Right atrium auricular region (tissue), 2 donors: ENCODE results near the gene SLC25A1. TPM values are rescaled to one million over a fixed set of nuclear protein-coding genes. Genes with fewer than 3 reads are reported as not detected.

Source experiments
- DNase-seq: peaks from one replicate; pipeline ENCODE4 v3.0.0-alpha.2; 2019; ENCODE audit warnings: low spot score
- H3K27ac ChIP-seq, 2 donors: fragments of 200-600 bp; sonication (generic); 1 replicate in 1 of 2; 2 replicates in 1 of 2; pipeline ENCODE4 v1.5.1; 2016 to 2019
- H3K27me3 ChIP-seq, 2 donors: fragments of 200-600 bp; sonication (generic); one replicate each; pipeline versions ENCODE4 v1.5.1 to v1.6.0; 2017 to 2019
- H3K36me3 ChIP-seq: fragments of 200-600 bp; sonication (generic); one replicate; pipeline ENCODE4 v1.5.1; 2016
- H3K4me1 ChIP-seq, 2 donors: fragments of 200-600 bp; sonication (generic); one replicate each; pipeline versions ENCODE4 v1.5.1 to v1.6.0; 2017 to 2019
- H3K4me3 ChIP-seq, 2 donors: fragments of 200-600 bp; sonication (generic); 1 replicate in 1 of 2; 2 replicates in 1 of 2; pipeline ENCODE4 v1.5.1; 2017 to 2019; ENCODE audit warnings: mild to moderate bottlenecking in 1 of 2, moderate library complexity in 1 of 2
- H3K9me3 ChIP-seq, 2 donors: fragments of 200-600 bp; sonication (generic); one replicate each; pipeline ENCODE4 v1.5.1; 2019
- total RNA-seq, 2 donors: library from RNA; depleted of rRNA; stranded (reverse); fragments of >200 nt; gene quantifications; one replicate each; pipeline ENCODE4 v1.1.0, GENCODE V29; 2016
- TF ChIP-seq, protein P1 (sequence below), 2 donors: fragments of 200-600 bp; sonication (generic); IDR thresholded peaks; one replicate each; pipeline ENCODE4 v1.5.1; 2019; ENCODE audit warnings: antibody characterized with exemption in 2 of 2

Gene SLC25A1
- total RNA-seq, 2 donors from 2014 or later, result 12.7 to 27.6 TPM

DNA sequence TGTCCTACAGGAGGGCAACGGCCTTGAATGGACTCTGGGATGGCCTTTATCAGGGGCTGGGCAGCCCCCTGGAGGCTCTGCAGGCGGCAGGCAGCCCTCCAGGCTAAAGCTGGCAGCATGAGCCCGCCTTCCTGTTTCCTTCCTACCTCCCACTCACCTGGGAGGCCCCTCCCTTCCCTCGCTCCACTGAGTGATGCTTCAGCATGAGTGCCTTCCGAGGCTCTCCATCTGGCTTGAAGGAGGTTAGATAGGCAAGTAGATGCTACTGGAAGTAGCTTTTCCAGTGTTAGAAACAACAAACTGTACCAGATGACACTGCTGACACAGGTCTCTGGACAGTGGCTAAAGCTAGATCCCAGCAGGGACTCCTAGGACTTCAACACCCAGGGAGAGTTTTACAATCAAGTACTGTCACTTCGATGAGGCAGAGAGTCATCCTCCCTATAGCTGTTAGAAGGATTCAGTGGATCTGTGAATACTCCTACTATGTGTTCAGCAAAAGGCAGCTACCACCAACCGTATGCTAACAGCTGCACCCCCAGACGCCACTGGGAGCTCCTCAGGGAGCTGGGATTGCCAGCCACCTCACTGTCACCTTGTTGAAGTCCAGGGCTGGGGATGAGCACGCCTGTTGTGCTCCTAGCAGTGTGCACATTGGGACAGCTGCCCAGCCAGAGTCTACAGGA lies 4.1 kb upstream of the SLC25A1 start:
- H3K36me3 ChIP-seq, result peaks cover 7% of the 10 kb centered on the region
- TF ChIP-seq, protein P1, sequence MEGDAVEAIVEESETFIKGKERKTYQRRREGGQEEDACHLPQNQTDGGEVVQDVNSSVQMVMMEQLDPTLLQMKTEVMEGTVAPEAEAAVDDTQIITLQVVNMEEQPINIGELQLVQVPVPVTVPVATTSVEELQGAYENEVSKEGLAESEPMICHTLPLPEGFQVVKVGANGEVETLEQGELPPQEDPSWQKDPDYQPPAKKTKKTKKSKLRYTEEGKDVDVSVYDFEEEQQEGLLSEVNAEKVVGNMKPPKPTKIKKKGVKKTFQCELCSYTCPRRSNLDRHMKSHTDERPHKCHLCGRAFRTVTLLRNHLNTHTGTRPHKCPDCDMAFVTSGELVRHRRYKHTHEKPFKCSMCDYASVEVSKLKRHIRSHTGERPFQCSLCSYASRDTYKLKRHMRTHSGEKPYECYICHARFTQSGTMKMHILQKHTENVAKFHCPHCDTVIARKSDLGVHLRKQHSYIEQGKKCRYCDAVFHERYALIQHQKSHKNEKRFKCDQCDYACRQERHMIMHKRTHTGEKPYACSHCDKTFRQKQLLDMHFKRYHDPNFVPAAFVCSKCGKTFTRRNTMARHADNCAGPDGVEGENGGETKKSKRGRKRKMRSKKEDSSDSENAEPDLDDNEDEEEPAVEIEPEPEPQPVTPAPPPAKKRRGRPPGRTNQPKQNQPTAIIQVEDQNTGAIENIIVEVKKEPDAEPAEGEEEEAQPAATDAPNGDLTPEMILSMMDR (IDR thresholded peaks at IDR 0.05), result no peak

DNA sequence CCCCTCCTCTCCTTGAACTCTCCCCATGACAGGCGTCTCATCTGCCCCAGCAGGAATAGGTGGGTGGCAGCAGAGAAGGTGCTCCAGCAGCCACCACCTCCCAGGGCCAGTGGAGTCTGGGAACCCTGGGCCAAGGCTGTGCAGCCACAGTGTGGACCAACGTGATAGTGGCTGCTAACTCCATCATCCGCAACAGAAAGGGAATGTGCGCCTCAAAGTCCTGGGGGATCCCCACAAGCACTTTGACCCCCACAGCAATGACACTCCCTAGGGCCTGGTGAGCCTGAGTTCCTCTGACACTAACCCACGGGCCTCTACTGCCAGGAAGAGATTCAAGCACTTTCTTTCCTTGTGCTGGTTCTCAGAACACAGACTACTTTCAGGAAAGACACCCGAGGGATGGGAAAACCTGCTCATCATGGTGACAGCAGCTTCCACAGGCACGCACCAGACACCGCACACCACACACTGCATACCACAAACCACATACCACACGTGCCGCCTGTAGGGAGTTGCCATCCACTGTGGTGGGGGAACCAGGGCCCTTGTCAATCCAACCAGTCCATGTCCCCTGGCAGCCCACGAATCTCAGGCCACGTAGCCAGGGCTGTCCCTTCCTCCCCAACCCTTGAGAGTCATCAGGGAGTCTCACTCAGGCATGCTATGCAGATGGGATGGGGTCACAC lies 3.4 kb upstream of the SLC25A1 start:
- H3K4me1 ChIP-seq, result peaks cover 0 to 26% of the 10 kb centered on the region in 2 donors
- H3K9me3 ChIP-seq, result no peaks in the 10 kb centered on the region
- TF ChIP-seq, protein P1 (IDR thresholded peaks at IDR 0.05), result no peak
- H3K36me3 ChIP-seq, result peaks cover under 1% of the 10 kb centered on the region
- no peak overlapping the region for H3K27ac ChIP-seq
- DNase-seq, result no peak
- no peak overlapping the region for H3K4me3 ChIP-seq
- H3K27me3 ChIP-seq, result no peaks in the 10 kb centered on the region

More for the DNA sequence above, 4.1 kb upstream of the SLC25A1 start:
- no peak for DNase-seq
- Histone ChIP-seq H3K9me3 (no peaks in the 10 kb centered on the region), H3K4me1 (peaks cover 0 to 19% of the 10 kb centered on the region in 2 donors), H3K27me3 (no peaks in the 10 kb centered on the region), H3K27ac (no peak overlapping the region), H3K4me3 (no peak overlapping the region)

DNA sequence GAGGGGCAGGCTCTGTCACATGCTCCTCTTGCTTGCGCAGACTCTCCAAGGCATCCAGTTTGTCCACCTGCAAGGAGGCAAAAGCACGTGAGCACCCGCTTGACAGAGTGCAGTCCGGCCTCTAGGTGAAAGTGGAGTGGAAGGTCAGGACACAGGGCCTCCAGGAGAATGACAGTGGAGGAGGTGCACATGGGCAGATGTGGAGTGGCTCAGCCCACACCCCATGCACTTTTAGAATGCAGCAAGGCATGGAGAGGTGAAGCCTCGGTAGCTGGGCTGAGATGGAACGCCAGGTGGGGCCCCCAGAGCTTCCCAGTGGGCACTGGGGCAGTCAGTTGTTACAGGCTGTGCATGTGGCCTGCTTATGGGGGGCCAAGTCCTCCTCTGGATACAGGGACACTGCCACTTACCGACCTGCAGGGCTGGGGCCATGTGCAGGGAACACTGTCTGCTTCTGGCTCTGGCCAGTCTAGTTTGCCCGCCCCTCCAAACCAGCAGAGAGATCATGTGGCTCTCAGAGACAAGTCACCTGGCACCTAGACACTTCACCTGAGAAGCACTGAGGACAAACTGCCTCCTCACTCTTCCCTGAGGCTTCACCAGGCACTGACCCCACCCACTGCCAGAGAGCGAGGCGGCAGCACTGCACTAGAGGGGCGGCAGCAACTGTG lies 2.3 kb upstream of the SLC25A1 start:
- no peaks in the 10 kb centered on the region for H3K27me3 ChIP-seq
- peaks cover 0 to 37% of the 10 kb centered on the region in 2 donors for H3K4me1 ChIP-seq
- H3K36me3 ChIP-seq, result no peaks in the 10 kb centered on the region
- TF ChIP-seq, protein P1 (IDR thresholded peaks at IDR 0.05), result no peak
- H3K27ac ChIP-seq, result no peak overlapping the region
- no peaks in the 10 kb centered on the region for H3K9me3 ChIP-seq
- DNase-seq, result no peak
- no peak overlapping the region for H3K4me3 ChIP-seq

DNA sequence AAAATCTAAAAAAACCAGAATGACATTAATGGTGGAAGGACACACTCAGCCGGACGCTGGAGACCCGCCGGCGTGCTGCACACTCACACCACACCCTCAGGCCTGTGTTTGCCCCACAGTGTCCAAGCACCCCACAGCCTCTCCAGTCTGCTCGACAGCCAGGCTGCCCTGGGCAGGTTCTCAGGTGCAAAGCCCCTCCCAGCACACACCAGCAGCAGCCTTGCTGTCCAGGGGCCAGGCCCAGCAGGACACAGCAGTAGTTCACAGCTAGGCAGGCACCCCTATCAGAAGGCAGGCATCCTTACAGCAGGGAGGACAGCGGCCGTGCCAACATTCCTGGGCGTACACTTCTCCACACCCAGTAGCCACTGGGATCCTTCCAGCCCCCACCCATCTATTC lies 1.7 kb upstream of the SLC25A1 start:
- no peak for DNase-seq
- Histone ChIP-seq H3K27ac (no peak overlapping the region), H3K36me3 (no peaks in the 10 kb centered on the region)

DNA sequence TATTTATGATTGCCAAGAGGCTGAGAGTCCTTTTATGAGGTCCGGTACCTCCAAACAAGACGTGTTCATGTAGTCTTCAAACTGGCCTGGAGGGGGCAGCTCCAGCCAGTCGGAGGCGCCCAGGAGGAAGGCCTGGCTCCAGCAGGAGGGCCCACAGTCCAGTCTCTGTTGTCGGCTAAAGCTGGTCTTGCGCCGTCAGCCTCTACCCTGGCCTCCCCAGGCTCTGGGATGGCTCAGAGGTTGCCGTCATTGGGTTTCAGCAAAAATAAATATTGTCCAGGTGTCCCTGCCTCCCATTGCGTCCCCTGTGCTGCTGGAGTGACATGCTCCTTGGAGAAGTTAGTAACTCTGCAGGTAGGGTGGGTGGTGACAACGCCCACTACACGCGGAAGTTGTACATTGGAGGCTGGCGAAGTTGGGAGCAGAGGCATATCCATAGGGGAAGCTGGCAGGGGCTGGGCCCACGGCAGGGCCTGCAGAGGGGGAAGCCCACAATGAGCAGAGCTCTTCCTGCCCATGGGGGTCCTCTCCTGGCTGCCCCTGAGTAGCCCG lies 1.0 kb upstream of the SLC25A1 start:
- H3K4me1 ChIP-seq, result peaks cover 0 to 43% of the 10 kb centered on the region in 2 donors
- H3K4me3 ChIP-seq, result peak overlapping the region; percentile 59 to 71
- H3K36me3 ChIP-seq, result no peaks in the 10 kb centered on the region
- TF ChIP-seq, protein P1 (IDR thresholded peaks at IDR 0.05), result peak in 1 of 2 donors; percentile 76
- no peaks in the 10 kb centered on the region for H3K27me3 ChIP-seq
- peak overlapping the region; percentile 76 to 84 for H3K27ac ChIP-seq
- DNase-seq, result peak; percentile 88
- no peaks in the 10 kb centered on the region for H3K9me3 ChIP-seq

More for the DNA sequence above, 1.7 kb upstream of the SLC25A1 start:
- Histone ChIP-seq H3K4me3 (no peak overlapping the region), H3K27me3 (no peaks in the 10 kb centered on the region), H3K9me3 (no peaks in the 10 kb centered on the region), H3K4me1 (peaks cover 0 to 41% of the 10 kb centered on the region in 2 donors)
- TF ChIP-seq, protein P1 (IDR thresholded peaks at IDR 0.05), result no peak
